NK-92 (cell line): ENCODE measurements around the gene MTR.

Experiments
- DNase-seq: peaks from one replicate; lab custom pipeline; 2025; ENCODE audit not compliant: unreplicated experiment; lab: John Stamatoyannopoulos, UW

Gene MTR

DNA sequence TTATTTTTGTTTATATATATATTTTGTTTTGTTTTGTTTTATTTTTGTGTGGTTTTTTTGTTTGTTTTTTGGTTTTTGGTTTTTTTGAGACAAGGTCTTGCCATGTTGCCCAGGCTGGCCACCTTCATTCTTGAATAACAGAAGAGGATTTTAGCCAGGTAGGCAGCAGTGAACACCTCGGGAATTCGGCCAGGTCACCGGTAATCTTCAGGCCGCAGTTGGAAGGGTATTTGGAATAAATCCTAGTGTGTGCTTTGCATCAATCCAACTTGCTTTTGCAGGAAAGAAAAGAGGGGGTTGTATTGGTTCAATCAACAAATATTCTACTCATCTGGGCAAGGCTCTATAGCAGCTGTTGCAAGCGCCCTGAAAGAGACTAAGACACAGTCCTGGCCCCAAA is 155.3 kb downstream of the MTR start:
- no peak for DNase-seq

- DNase-seq, result no peak
These were observed 156.6 kb downstream of the MTR start for GRCh38 chr1:236951672-236952071.

GRCh38 chr1:236952246-236953003 is 157.3 kb downstream of the MTR start:
- no peak for DNase-seq

- no peak for DNase-seq
These were observed 158.1 kb downstream of the MTR start for GRCh38 chr1:236953151-236953700.
